SKM-1 treated with dmso at 0.1 percent for 144 hours (cell line): ENCODE measurements around the gene CHST11.
"Not testable (repeated sequence)": the region's sequence is repeated elsewhere in the genome, so short reads cannot be mapped to it uniquely, and the experiment has no call there.

ENCODE experiments used
- DNase-seq: peaks from one replicate; lab custom pipeline; 2025; ENCODE audit not compliant: unreplicated experiment; lab: John Stamatoyannopoulos, UW

Gene CHST11

GRCh38 chr12:104729610-104730446 is 273.1 kb downstream of the CHST11 start:
- DNase-seq = no peak

DNA sequence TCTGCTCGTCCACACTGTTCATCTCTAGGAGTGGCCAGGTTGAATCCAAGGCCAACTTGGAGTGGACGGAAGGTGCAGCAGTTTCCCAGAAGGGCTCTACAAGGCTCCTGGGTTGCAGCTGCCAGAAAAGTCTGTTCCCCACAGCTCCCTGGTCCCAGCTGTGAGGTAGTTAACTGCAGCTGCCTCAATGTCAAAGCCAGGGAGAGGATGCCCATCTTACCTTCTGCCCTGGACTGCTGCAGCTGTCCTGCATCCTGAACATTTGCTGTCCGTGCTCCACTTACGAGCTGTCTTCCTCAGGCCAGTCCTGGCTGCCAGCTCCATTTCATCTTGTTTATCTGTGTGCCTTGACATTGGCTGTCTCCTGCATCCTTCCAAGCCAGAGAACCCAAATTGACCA is 274.0 kb downstream of the CHST11 start:
- no peak for DNase-seq

GRCh38 chr12:104733717-104734175 is 277.0 kb downstream of the CHST11 start:
- DNase-seq = no peak

DNA sequence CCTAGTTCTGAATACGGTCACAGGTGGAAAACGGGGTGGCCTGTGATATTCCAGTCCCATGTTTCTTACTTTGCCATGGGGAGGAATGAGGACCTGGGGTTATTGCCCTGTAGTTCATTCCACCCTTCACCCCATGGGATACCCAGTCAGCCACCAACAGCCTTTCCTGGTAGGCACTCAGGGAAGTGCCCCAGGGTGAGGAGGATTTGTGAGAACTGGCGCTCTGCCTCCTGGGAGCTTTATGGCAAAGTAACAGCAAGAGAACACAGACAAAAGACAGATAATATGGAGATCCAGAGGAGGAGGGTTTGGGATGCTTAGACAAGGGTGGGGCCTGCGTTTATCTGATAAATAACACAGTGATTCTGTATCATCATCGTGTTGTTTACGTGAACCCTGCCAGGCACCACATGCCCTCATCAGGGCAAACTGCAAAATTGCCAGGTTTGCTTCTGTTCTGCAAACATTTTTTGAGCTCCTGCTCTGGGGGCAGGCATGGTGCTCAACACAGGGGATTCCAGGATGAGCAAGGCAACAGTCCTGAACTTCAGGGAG is 277.9 kb downstream of the CHST11 start:
- DNase-seq = no peak

DNA sequence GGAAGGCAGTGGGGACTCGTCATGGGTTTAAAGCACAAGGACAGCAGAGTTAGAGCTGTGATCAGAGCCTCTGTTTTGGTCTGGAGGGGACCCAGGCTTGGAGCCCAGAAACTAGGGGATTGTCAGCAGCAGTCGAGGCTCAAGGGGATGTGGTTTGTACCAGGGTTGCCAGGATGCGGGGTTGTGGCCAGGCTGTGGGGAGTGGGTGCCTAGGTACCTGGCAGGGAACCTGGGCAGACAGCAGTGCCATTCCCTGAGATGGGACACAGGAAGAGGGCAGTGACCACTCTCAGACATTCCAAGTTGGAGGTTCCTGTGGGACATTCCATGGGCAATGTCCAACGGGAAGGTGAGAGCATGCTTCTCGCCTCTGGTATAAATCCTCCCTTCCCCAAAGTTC is 279.1 kb downstream of the CHST11 start:
- no peak for DNase-seq

- DNase-seq = no peak
Measured at GRCh38 chr12:104736307-104736706, 279.6 kb downstream of the CHST11 start.

GRCh38 chr12:104737113-104737512 is 280.4 kb downstream of the CHST11 start:
- no peak for DNase-seq

GRCh38 chr12:104737791-104738301 is 281.1 kb downstream of the CHST11 start:
- DNase-seq = no peak

- no peak for DNase-seq
Measured at GRCh38 chr12:104738331-104738730, 281.6 kb downstream of the CHST11 start.

DNA sequence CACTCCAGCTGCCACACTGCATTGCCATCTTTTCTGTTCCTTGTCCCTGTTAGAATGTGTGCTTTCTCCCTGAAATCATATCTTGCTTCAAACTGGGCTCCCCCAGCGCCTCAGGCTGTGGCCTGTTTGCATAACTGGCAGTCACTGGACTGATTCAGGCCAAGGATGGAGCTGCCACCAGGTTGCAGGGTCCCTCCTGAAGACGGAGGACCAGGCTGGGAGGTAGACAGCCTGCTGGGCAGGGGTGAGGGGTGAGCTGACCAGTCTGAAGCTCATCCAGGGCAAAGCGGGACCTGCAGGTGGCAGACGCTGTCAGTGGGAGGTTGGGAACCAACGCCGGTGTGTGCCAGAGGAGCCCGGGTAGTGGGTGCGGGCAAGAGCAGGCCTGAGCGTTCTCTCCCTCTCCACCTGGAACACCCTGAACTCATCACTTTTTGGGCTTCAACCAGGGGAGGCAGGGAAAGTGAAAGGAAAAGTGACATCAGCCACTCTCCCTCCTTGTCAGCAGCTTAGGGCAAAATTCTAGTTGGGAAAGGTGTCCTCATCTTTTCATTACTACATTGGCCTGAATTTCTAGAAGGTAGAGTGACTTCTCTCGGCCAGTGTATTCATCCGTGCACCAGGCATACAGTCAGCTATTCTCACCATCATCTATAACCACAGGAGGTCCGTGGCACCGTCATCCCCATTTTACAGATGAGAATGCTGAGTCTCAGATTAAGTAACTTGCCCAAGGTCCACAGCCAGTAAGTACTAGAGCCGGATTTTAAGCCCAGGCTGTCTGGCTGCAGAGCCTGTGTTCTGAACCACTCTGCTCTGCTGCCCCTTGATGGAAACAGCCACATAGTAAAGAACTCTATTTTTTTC is 282.3 kb downstream of the CHST11 start:
- no peak for DNase-seq

DNA sequence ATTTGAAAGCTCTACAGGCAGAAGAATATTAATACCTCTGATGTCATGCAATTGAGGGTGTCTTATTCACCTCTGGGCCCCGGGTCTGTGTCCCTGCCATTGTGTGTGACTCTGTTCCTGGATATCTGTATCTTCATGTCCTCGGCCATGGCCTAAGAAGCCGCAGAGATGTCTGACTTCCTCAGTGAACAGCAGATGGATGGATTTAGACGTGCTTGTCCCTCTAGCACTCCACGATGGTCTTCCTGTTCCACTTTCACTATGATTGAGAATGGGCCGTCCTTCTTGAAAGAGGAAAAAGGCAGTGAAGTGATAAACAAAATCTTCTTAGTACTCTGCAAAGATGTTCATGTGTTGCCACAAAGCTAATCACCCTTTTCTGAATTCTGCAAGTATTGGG is 283.9 kb downstream of the CHST11 start:
- no peak for DNase-seq

DNA sequence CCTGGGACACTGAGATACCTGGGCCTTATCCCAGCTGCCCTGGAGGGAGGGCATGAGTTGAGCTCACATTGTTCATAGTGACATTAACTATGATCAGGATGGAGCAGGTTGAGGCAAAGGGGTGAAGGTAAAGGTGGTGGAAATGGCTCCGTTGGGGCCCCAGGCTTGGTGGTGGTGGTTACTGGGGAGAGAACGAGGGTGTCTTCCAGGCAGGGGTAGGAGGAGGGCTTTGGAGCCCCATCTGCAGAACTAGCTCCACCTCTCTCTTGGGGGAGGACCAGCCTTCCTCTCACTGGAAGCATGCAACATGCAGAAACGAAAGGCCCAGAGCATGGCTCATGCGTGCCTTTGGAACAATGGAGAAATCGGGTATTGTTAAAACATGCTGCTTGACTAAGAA is 284.3 kb downstream of the CHST11 start:
- no peak for DNase-seq

GRCh38 chr12:104741497-104742367 is 285.0 kb downstream of the CHST11 start:
- no peak for DNase-seq

- no peak for DNase-seq
Measured at GRCh38 chr12:104742551-104743201, 285.9 kb downstream of the CHST11 start.

GRCh38 chr12:104743202-104743580 is 286.4 kb downstream of the CHST11 start:
- DNase-seq = no peak

DNA sequence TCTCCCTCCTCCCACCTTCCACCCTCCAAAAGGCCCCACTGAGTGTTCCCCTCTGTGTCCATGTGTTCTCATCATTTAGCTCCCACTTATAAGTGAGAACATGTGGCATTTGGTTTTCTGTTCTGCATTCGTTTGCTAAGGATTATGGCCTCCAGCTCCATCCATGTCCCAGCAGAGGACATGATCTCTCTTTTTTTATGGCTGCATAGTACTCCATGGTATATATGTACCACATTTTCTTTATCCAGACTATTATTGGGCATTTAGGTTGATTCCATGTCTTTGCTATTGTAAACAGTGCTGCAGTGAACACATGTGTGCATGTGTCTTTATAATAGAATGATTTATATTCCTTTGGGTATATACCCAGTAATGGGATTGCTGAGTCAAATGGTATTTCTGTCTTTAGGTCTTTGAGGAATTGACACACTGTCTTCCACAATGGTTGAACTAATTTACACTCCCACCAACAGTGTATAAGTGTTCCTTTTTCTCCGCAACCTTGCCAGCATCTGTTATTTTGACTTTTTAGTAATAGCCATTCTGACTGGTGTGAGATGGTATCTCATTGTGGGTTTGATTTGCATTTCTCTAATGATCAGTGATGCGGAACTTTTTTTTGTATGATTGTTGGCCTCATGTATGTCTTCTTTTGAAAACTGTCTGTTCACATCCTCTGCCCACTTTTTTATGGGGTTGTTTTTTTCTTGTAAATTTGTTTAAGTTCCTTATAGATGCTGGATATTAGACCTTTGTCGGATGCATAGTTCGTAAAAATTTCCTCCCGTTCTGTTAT is 287.2 kb downstream of the CHST11 start:
- not testable (repeated sequence) for DNase-seq

DNA sequence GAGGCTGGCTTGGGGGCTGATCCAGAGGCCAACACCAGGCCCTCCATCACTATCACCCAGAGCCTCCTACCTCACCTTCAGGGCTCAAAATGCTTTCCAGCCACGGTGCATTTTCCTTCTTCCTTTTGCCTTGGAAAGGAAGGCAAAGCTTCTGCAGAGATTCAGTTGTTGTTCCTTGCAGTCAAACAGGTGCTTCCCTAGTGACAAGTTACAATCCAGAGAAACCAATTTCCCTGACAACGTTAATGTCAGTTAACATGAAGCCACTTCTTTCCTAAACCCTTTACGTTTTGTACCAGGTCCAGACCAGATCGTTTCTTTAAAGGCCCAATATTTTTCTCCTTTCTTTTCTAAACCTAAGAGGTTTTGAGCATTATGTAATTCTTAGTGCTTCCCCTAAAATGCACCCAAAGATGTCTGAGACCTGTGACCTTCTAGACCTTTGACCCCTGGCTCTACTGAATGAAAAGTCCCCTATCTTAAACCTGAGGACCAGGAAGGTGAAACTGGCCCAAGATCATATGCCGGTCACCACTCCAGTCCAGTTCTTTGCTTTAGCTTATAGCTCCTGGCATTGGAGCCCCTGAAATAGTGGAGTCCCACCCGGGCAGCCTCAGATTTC is 289.8 kb downstream of the CHST11 start:
- DNase-seq = no peak

DNA sequence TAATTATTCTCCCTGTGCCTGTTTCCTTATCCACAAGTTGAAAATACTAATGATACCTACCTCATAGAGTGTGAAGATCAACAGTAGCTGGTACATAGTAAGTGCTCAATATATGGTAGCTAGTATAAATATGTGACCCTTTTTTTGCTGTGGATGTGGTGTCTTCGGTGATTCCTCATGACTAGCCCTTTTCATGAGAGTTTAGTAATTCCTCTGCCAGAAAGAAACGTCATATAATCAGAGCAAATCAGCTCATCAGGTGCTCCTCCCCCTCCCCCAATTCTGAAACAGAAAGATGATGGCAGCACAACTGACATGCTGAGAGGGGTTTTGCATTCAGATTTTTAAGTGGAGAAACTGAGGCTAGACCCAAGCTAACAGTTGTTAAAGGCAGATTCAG is 290.6 kb downstream of the CHST11 start:
- DNase-seq = no peak

DNA sequence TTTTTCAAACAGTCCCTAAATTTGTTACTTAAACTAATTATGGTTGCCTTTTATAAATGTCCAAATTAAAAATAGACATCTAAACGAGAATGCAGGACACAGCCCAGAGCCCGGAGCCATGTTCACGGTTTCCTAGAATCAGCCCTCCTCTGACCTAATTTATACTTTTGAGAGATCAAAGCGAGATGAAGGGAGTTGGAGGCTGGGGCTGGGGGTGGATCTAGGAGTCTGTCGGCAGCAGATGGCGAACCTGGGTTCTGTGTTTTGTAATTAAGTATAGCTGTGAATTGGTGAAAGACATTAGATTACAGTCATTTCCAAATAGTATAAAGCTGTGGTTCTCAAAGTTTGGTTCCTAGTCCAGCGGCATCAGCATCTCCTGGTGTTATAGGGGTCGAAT is 291.2 kb downstream of the CHST11 start:
- DNase-seq = no peak
